GM21447 (cell line): Measurements from ENCODE around the gene COL5A1.

Experiments used
- ATAC-seq: cut with Tn5 transposase; IDR thresholded peaks from one replicate; pipeline ENCODE4 v1.9.1; 2021; ENCODE audit not compliant: unreplicated experiment

COL5A1 gene

DNA sequence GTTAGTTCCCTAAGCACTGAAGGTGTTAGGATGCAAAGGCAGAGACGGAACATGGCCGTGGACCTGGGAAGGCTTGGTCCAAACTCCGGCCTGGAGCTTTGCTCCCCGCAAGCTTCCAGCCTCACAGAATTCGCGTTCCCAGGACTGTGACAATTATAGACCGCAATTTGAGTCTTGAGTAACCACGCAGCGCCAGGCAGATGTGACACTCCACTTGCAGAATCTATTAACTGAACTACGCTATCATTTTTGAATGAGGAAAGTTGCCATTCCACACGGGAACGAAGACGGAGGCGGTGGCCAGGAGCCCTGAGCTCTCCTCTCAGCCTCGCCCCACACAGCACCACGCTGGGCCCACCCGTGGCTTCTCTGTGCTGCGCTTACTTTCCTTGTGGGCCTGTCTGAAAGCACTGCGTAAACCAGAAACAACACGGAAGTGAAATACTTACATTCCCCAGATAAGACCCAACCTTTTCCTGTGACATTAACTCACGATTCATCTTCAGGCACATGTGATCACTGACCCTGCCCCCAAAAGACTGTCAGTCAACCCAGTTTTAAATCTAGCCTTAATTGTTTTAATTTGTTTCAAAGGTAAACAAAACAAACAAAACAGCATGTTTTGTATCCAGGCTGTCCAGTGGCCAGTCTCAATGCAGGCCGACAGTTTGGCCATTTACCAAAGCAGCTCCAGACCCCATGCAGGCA, 16.1 kb upstream of the COL5A1 start:
- ATAC-seq = no peak

DNA sequence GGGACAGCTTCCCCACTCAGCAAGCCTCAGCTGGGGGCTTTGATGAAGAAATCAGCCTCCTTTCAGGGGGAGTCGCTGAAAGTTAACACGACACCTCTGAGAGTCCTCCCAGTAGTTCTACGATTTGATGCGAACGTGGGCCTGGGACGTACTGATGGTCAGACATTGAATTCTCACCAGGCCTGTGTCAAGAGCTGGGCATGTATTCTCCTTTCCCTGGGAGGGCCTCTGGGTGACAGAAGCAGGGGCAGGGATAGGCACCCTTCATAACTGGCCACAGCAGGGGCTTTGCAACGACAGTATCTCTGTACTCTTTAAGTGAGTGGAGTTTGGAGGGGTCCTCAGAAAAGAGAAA, 15.6 kb upstream of the COL5A1 start:
- no peak for ATAC-seq

DNA sequence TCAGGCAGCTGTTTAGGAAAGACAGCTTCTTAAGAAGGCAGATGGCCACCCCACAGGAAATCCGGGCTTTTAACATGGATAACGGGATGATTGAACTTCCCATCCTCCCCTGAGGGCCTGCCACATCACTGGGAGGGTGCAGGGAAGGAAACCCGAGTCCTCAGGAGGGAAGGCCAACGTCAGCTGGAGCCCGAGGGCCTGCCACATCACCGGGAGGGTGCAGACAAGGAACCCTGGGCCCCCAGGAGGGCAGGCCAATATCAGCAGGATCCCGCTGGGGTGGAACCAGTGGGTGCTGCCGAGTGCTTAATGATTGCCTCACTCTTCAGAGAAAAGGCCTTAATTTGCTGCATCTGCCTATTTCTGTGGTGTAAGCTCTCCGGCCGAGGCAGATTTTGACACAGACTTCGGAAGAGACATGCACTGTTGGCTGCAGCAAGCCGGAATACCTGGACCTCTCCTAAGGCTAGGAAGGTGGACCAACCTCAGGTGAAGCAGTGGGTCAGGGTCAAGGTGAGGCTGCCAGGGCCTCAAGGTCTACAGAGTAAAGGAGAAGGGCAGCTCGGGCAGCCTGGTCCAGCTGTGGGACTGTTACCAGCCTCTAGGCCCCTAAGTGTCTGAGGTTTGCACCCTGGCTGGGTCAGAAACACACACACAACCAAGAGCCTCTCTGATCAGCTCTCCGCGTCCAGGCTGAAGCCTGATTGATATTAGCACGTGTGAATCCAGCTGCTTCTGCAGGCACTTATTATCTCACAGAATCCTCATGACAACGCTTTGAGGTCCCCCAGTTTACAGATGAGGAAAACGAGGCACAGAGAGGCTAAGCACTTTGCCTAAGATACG, 14.8 kb upstream of the COL5A1 start:
- ATAC-seq = no peak

DNA sequence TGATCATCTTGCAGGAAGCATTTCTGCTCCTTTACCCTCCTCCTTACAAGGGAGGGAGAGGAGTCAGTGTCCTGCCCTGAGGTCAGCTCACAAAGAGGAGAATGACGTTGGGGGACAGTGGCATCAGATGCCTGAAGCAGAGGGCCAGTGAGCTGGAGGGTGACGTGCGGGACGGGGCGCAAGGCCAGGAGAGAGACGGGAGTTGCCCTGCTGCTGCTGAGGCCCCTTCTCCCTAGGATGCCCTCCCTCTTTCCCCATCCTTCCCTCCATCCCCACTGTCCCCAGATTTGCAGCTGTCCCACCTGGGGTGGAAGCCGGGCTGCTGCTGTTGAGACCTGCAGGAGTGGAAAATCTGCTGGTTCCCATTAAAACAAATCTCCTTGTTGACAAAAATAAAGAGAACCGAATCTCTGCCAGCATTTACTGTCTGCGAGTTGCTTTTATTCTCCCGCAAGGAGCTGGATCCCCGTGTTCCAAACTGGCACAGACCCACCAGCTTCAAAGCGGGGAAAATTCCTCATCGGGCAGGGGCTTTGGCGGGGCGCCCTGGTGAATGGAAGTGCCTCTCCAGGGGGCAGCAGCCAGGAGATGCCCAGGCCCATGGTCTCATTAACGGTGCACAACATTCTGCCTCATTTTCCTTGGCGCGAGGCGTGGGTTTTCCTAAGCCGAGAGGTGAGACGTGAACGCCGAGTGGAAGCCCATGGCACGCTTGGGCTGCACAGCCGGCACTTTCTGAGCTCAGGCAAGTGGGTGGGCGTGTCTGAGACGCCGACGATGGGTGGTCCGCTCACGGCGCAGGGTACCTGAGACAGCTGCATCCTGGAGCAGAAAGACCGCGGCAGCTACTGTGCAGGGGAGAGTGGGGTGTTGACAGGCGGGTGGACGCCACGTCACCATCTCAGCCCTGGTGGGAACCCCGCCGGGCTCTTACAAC, 13.9 kb upstream of the COL5A1 start:
- ATAC-seq = no peak

DNA sequence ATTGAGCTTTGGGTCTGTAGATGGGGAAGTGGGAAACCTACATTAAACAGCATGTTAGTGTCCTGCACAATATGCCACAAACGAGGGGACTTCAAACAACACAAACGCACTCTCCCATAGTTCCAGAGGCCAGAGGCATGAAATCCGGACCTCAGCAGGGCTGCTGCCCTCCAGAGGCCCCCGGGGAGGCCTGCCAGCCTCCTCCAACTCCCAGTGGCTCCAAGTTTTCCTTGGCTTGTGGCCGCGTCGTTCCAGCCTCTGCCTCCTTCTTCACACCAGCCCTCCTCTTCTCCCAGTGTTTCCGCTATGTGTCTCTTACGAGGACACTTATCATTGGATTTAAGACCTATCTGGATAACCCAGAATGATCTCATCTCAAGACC, 13.3 kb upstream of the COL5A1 start:
- no peak for ATAC-seq

DNA sequence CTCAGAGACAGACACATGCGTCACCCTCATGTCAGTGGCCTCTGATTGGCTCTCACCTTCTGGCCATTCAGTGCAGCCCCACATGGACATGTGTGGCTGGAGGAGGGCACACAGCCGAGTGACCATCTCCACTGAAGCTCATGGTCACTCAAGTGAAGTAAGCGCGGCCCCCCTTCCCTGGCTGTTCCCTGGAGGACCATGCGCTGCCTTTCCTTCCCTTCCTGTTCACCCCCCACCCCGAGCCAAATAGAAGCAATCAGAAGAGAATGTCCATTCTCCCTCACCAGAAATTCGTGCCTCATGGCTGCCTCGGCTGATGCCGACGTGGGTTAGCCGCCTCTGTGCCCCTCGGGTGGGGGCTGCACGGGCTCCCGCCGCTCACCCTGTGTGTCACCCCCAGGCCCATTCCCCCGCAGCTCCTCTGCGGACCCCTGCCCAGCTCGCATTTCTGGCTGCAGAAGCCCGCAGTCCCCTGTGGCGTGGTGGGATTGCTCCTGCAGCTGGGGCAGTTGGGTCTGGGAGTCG, 12.5 kb upstream of the COL5A1 start:
- no peak for ATAC-seq

DNA sequence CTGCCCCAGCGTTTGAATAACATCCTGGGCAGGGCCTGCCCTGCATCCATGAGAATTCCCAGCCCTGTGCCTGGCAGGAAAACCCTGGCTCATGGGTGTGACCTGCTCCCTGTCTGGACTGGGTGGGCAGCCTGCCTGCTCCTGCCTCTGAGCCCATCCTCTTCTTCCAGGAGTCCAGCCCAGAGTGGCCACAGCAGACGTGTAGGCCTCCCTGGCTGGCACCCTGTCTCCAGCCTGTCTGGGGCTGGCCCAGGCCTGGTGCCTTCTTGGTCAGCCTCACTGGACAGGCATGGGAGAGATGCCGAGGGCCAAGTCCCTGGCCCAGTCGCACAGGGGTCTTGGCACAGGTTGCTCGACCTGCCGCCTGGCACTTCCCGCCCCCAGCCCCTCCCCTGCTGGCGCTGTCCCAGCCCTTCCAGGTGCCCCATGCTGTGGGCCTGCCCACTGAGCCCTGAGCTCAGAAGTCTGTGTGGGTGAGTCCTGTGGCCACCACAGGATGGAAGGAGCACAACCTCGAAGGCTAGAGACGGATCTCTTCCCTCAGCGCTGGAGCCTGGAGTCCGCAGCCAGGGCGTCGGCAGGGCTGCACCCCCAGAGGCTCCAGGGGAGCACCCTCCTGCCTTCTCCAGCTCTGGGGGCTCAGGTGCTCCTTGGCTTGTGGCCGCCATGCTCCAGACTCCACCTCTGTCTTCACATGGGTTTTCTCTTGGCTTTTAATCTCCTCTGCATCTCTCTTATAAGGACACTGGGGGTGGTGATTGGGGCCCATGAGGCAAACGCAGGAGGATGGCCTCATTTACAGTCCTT, 11.8 kb upstream of the COL5A1 start:
- no peak for ATAC-seq

DNA sequence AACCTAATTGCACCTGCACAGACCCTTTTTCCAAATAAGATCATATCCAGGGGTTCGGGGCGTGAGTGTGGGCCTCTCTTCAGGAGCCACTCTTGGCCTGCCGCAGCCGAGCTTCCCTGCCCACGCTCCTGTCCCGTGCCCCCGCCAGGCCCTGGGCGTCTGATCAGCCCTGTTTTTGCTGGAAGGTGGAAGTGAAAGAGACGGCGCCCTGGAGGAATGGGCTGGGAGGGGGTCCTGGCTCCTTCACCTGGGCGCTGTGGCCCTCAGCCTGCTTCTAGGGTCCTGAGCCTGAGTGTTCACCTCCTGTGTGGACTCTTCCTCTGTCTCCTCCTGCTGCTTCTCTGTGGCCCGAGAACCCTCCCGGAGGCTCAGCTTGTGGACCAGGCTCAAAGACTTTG, 11.2 kb upstream of the COL5A1 start:
- no peak for ATAC-seq

DNA sequence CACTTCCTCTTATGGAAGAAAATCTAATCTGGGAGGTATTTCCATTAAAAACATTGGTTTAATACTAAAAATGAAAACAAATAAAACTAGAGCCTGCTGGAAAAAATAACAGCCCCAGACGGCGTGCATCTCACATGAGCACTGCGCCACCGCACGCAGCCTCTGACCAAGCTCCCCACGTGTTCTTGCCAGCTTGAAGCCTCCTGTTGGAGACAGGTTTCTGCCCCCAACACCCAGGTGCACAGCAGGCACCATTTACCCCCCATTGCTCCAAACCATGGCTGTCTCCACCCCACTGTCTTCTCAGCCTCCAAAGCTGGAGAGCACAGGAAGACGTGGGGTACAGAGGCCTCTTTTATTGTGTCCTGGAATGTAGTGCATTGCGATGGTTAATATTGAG, 10.7 kb upstream of the COL5A1 start:
- no peak for ATAC-seq

DNA sequence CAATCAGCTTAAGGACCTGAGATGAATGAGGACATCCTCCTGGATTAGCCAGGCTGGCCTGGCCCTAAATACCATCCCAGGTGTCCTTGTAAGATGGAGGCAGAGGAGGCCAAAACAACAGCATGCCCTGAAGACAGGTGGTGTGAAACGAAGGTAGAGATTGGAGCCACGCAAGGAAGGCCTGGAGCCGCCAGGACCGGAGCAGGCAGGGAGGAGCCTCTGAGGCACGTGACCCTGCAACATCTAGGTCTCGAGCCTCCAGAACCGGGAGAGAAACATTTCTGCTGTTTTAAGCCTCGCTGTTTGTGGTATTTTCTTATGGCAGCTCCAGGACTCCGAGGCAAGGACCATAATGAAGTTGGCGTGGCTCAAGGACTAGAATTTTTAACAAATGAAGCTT, 9.7 kb upstream of the COL5A1 start:
- no peak for ATAC-seq

DNA sequence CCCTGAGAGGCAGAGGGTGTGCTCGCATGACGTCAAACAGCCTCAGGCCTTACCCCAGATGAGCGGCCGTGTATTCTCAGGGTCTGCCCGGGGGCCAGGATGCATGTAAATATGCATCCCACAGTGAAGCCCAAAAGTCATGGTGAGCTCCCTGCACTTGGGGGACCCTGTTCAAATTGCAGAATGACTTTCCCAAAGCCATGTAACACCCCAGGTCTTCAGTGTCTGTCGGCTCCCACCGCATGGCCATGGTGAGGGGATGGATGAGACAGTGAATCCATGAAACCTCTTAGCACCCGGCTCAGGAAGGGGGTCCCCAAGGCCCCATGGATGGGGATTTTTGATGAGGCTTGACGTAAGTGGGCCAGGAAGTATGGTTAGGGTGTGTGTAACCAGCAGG, 9.3 kb upstream of the COL5A1 start:
- no peak for ATAC-seq

DNA sequence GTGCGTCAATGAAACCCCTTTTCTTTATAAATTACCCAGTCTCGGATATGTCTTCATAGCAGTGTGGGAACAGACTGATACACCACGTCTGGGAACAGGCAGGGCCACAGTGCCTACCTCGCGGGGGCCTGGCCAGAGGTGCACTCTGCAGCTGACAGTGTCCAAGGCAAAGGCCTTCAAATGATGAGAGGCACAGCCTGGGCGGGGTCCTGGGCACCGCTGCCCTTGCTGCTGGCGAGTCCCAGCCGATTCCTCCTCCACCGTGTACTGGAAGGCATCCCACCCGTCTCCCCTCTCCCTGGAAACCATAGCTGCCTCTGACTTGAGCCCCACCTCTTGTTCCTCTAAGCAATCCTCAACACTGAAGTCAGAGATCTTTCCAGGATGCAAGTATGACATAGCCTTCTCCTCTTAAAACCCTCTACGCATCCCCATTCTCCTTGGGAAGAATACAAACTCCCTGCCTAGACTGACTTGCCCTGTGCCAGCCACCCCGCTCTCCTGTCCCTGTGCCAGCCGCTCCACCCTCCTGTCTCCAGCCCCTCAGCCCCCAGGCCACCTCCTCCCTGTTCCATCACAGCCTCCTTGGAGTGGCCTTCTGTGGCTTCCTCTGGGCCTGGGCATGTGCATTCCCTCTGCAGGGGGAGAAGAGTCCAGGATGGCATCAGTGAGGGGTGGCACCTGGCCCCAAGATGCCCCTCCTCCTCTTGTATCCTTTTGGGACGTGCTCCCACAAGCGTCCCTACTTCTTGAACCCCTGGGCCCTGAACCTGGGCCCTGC, 8.1 kb upstream of the COL5A1 start:
- ATAC-seq = no peak

DNA sequence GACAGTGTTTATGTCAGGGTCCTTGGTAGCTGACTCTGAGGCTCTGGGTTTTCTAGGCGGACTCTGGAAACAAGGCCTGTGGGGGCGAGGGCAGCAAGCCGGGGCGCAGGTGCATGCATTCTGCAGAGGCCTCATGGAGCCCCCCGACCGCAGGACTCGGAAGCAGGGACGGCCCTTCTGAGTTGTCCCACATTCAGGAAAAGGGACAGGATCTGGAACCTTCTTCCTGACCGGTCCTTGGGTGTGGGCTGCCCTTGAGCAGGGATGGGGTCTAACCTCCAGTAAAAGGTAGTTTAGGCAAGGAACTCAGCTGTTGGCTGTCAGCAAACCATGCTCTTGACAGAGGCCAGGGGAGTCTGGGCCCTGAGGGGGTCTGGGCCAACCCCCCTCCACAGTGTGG, 7.4 kb upstream of the COL5A1 start:
- ATAC-seq = no peak

DNA sequence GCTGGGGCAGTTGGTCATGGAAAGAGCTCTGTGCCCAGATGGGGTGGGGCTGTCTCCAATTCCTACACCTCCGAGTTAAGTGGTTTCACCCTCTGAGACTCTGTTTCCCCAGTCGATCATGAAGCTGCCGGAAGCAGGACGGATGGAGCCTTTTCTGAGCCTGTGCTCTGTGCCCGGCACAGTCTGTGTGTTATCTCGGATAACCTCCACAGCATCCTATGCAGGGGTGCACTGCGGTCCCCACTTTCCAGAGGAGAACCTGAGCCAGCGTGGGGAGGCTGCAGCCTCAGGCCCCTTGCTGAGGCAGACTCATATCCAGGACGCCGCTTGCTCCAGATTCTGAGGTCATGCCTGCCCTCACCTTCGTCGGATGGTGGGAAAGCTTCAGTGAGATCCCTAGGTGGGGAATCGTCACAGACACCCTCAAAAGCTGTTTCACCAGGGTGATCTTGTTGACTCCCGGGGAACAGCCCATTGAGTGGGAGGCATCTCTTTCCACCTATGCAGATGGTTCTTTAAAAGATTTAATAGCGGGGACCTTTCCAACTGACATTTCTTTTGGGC, 6.9 kb upstream of the COL5A1 start:
- ATAC-seq = no peak

DNA sequence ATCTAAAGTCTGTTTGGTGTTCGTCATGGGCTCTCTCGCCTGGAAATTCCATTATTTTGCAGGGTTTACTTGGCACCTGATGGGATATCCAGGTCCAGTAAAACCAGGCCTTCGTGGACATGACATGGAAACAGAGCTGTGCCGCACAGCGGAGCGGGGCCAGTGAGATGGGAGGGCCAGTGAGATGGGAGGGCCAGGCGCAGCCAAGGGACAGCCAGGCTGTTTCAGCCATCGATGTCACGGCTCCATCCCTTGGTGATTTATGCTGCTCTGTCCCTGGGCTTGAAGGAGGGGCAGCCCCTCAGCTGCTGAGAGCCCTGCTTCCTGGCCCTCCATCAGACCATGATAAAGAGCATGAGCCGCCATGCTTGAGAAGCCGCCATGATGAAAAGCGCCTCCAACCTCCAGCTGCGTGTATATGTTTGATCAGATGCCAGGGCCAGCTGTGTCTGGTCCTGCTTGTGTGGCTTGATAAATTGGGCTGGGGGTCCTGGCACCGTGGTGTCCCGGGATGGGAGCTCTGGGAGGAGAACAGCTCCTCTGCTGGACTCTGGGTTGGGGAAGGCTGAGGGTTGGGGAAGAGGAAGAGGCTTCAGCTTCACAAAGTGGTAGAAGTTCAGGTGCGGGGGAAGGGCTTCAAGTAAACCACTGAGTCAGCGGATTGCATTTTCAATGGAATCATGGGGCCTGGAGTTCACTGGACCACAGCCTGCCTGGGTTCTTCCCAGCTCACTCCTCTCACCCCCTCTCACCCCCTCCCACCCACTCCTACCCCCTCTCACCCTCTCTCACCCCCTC, 6.1 kb upstream of the COL5A1 start:
- ATAC-seq = no peak

DNA sequence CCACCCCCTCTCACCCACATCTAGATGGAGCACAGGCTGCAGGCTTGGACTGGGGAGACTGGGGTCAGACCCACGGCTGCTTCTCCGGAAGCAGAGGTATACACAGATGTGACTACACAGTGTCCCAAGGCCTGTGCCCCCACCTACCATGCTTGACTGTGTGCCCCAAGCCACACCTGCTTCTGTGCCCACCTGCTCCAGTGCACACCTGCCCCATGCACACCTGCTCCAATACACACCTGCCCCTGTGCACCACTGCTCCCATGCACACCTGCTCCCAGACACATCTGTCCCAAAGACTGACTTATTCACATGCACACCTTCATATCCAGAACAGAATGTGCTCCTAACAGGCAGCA, 5.5 kb upstream of the COL5A1 start:
- ATAC-seq = no peak

DNA sequence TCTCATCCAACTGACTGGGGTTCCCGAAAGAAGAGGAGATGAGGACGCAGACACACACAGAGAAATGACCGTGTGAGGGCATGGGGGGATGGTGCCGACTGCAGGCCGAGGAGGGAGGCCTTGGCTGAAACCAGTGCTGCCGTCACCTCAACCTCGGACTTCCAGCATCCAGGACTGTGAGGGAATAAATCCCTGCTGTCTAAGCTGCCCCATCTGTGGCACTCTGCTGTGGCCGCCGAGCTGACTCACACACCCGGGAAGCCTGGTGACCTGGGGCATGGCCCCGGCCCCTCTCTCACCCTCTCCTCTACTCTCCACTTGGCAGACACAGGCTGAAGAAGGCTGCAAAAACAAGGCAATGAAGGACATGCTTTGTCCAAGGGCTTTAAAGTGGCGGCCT, 4.4 kb upstream of the COL5A1 start:
- no peak for ATAC-seq

DNA sequence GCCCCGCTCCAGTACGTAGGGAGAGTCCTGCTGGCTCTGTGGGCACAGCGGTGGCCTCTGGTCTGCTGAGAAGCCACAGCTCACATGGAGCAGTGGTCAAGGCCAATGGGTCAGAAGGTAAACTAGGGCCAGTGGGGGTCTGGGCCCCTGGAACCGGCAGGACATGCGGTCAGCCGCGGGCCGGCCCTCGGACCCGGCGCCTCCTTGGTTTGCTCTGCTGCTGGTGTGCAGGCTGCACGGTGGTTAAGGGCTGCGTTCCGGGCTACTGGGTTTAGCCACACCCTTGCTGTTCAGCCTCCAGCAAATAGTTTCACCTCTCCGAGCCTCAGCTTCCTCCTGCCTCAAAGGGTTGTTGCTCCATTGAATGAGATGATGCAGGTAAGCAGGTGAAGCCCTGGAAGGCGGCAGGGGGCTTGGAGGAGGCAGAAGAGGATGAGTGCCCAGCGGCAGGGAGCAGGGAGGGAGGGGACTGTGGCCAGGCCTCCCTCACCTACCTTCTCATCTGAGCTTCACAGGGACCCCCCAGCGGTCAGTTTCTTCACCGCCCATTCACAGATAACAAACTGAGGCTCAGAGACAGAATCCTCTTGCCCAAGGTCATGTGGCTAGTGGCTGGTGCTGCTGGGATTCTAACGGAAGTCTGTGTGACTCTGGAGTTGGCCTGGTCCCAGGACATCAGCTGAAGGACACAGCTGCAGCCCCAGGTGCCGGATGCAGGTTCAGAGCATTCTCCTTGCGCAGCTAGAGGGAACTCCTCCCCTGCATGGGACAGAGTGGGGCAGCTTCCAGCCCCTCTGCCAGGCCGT, 3.7 kb upstream of the COL5A1 start:
- no peak for ATAC-seq
